HT-29 (cell line): Measurements from ENCODE around the gene PODXL2. TPM values are rescaled to one million over a fixed set of nuclear protein-coding genes. Genes with fewer than 3 reads are reported as not detected.
"Not testable (repeated sequence)": the region's sequence is repeated elsewhere in the genome, so short reads cannot be mapped to it uniquely, and the experiment has no call there.

ENCODE experiments used
- DNase-seq: peaks from one replicate; pipeline ENCODE4 v3.0.0-alpha.2; 2015; ENCODE audit warnings: low spot score
- total RNA-seq: library from RNA; depleted of rRNA; stranded (reverse); fragments of >200 nt; shearing (Covaris generic); gene quantifications from 2 replicates; pipeline ENCODE4 v1.2.3, GENCODE V29; 2014

The PODXL2 gene
- total RNA-seq, 1 experiment from 2014 or later: 41.7 TPM

- DNase-seq: no peak
These were observed 25.4 kb downstream of the PODXL2 start for GRCh38 chr3:127654374-127654773.

GRCh38 chr3:127654993-127655392 is 26.0 kb downstream of the PODXL2 start:
- DNase-seq: not testable (repeated sequence)

- no peak for DNase-seq
These were observed 26.7 kb downstream of the PODXL2 start for GRCh38 chr3:127655641-127656040.

- no peak for DNase-seq
These were observed 27.9 kb downstream of the PODXL2 start for GRCh38 chr3:127656906-127657305.

DNA sequence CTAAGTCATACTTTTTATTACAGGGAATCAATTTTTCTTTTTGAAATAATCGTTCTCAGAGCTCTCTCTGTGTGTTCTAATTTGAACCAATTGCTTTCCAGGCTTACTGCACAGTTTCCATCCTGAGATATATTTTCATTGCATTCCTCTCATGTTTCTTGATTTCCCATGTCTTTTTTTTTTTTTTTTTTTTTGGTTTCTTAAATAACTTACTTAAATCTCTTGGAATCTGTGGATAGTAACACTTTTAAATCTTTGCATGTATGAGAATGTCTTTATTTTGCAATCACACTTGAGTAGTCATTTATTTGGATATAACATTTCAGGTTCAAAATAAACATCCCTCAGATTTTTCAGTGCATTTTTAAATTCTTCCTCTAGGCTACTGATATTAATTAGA is 29.2 kb downstream of the PODXL2 start:
- DNase-seq: no peak

GRCh38 chr3:127660621-127661251 is 31.8 kb downstream of the PODXL2 start:
- DNase-seq: no peak

DNA sequence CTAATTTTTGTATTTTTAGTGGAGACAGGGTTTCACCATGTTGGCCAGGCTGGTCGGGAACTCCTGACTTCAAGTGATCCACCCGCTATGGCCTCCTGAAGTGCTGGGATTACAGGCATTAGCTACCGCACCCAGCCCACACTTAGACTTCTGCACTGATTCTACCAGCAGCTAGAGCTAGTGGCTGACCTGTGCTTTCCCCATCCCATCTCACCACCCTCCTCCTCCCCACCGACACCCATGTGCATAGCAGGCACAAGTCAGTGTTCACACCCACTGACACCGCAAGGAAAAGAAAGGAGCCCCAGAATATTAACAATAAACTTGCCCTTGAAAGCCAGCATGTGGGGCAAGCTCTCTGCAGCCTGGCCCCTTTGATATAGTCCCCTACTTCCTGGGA is 32.6 kb downstream of the PODXL2 start:
- DNase-seq: no peak

GRCh38 chr3:127662001-127662469 is 33.0 kb downstream of the PODXL2 start:
- no peak for DNase-seq

- no peak for DNase-seq
These were observed 34.2 kb downstream of the PODXL2 start for GRCh38 chr3:127663151-127663550.

GRCh38 chr3:127665165-127665564 is 36.2 kb downstream of the PODXL2 start:
- no peak for DNase-seq

GRCh38 chr3:127665586-127665985 is 36.6 kb downstream of the PODXL2 start:
- DNase-seq: no peak

GRCh38 chr3:127666676-127667075 is 37.7 kb downstream of the PODXL2 start:
- DNase-seq: no peak

DNA sequence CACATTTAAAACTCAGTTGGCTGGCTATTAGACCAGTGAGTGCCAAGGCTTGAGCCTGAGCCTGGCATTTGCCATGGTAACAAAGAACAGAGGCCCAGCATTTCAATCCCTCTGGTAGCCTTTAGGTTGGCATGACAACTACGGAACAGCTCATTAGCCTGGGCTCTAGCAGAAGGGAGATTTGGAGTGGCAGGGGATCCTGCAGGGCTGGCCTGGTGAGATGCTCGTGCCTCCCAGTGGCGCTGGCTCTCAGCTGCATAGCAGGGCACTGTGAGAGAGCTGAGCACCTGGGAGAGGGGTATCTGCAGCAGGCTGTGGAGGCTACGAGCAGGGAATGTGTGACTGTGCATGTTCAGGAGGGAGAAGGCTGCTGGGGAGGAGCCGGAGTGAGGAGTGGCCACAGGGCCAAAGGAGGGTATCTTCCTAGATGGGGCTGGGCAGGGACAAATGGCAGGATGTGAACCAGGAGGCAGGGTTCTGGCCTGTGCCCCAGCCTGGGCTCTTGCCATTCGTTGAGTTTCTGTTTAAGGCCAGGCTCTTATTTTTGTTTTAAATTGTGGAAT is 38.2 kb downstream of the PODXL2 start:
- no peak for DNase-seq

DNA sequence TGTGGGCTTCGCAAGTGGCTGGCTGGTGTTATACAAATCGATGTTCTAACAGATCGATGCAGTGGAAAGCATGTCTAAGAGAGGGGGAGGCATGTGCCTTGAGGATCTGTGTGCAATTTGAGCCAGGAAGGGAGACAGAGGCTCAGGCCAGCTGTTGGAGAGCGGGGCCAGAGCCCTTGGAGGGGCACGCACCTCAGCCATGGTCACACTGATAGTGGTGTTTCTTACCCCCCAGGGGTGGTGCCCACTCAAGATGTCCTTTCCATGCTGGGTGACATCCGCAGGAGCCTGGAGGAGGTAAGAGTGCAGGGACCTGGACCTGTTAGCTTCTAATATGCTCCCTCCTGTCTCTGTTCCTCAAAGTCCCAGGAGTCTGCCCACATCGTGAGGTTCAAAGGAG is 39.9 kb downstream of the PODXL2 start:
- no peak for DNase-seq

GRCh38 chr3:127669541-127670228 is 40.7 kb downstream of the PODXL2 start:
- no peak for DNase-seq

DNA sequence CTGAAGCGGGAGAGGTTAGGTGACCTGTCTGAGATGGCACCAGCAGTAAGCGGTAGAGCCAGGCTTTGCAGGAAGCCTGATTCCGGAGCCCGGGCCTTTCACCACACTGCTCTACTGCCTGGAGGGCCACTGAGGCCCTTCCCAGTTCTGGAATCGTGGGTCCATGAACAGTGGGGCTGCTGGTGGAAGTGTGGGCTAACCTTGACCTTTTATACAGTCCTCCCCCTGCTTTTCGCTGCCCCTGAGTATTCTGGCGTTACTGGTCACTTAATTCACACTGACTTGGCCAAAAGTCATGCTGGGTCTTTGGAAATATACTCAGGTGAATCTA is 41.2 kb downstream of the PODXL2 start:
- no peak for DNase-seq

GRCh38 chr3:127670761-127671522 is 42.0 kb downstream of the PODXL2 start:
- no peak for DNase-seq

DNA sequence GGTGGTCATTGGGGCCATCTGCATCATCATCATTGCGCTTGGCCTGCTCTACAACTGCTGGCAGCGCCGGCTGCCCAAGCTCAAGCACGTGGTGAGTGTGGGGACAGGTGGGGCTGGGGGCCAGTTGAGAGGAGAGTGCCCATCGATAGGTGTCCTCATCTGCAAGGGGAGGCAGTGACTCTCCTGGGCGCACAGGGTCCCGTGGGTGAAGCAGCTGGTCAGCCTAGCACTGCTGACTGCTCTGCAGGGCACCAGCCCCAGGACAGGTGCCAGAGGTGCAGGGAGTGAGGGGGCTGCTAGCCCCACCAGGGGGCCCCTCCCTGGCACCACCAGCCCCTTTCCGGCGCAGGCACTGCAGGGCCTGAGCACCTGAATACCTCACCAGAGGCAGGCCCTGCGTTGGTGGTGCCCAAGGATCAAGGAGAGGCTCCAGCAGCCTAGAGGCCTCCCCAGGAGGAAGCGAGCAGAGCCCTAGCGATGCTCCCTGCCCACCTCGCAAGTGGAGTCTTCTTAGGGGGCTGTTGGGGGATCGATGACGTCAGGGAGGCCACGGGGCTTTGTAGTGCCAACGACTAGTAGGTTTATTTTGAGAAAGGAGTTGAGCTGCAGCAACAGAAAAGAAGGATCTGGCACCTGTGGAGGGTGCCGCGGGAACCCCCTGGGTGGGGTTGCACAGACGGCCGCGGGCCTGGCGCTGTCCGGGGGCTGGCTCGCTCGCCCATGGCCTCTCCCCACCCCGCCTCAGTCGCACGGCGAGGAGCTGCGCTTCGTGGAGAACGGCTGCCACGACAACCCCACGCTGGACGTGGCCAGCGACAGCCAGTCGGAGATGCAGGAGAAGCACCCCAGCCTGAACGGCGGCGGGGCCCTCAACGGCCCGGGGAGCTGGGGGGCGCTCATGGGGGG is 42.8 kb downstream of the PODXL2 start:
- DNase-seq: peak; percentile 16

DNA sequence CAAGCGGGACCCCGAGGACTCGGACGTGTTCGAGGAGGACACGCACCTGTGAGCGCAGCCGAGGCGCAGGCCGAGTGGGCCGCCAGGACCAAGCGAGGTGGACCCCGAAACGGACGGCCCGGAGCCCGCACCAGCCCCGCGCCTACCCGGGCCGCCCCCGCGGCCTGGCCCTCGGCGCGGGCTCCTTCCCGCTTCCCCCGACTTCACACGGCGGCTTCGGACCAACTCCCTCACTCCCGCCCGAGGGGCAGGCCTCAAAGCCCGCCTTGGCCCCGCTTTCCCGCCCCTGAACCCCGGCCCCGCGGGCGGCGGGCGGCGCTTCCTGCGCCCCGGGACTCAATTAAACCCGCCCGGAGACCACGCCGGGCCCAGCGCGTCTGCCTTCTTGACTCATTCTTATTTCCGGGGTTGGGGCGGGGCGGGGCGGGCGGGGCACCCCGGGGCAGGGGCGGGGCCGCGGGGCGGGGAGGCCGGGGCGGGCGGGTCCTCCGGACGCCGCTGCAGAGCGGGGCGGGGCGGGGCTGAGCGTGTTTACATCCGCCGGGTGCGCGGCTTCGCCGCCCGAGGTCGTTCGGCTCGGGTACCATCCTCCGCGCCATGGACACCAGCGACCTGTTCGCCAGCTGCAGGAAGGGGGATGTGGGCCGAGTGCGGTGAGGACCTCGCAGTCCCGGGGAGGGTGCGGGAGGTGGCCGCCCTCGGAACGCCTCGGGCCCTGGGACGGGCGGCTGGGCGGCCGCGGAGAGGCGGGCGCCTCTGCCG is 43.6 kb downstream of the PODXL2 start, which contains the start of gene ABTB1:
Gene ABTB1 (plus strand): TSS at position 524 of the 762 bp plus-strand sequence. CDS start 74 bp downstream, at position 598.
- DNase-seq: peak; percentile 75
